Left forelimb (tissue), 1 donor: ENCODE results near the gene SLC2A14.
"Not testable (repeated sequence)": the region's sequence is repeated elsewhere in the genome, so short reads cannot be mapped to it uniquely, and the experiment has no call there.

Experiments used
- DNase-seq: peaks from one replicate; pipeline ENCODE4 v3.0.0-alpha.2; 2018; ENCODE audit warnings: low spot score

Gene SLC2A14

GRCh38 chr12:7833831-7834230 is 38.9 kb downstream of the SLC2A14 start:
- no peak for DNase-seq

DNA sequence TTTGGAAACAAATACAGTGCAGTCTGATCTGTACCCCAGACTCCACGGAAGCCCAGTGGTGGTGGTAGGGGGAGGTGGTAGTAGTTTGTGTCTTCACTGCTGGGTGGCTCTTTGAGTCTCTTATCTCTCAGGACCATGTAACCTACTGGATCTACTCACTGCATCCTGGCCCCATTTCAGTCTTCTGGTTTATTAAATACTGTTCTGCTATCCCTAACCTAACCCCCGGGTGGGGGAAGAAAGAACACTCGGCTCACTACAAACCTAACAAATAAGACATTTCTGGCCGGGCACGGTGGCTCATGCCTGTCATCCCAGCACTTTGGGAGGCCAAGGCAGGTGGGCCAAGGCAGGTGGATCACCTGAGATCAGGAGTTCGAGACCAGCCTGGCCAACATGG is 39.5 kb downstream of the SLC2A14 start:
- not testable (repeated sequence) for DNase-seq

DNA sequence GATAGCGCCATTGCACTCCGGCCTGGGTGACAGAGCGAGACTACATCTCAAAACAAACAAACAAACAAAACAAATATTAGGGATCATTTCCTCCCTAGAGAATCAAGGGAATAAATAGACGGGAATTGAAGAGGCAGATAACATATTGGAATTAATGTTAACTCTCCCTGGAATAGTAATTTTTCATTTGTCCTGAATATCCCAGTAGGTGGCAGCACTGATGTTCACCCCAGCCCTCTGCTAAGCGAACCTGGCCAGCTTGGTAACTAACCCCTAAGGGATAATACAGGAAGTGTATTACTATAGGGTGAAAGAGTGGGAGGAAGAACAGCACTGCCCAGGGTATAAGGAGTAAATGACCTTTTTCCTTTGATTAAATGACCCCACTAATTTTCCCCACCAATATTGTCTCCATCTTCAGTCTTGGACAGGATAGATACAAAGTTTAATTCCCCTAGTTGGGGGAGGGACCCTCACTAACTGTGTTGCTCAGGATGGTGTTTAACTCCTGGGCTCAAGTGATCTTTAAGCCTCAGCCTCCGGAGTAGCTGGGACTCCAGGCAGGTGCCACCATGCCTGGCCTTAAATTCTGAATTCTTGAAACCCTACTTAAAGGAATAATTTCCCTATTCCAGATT is 40.5 kb downstream of the SLC2A14 start:
- DNase-seq: no peak

DNA sequence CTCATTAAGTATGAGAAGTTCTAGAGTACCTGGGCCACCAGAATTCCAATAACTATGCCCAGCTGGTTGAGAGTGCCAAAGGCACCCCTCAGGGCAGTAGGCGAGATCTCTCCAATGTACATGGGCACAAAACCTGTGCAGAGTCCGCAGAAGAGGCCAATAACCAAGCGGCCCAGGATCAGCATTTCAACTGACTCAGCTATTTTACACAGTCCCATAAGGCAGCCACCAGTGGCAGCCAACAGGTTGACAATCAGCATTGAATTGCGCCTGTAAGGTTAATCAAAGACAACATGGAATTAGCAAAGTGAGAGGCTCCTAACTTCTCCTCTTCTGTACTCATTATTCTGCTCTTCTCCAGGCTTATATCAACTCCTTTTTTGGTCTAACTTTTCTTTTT is 43.0 kb downstream of the SLC2A14 start:
- not testable (repeated sequence) for DNase-seq

GRCh38 chr12:7825754-7826153 is 47.0 kb downstream of the SLC2A14 start:
- DNase-seq: not testable (repeated sequence)

GRCh38 chr12:7806863-7807487 is 65.7 kb downstream of the SLC2A14 start:
- DNase-seq: peak; percentile 71

GRCh38 chr12:7806319-7806718 is 66.4 kb downstream of the SLC2A14 start:
- not testable (repeated sequence) for DNase-seq

DNA sequence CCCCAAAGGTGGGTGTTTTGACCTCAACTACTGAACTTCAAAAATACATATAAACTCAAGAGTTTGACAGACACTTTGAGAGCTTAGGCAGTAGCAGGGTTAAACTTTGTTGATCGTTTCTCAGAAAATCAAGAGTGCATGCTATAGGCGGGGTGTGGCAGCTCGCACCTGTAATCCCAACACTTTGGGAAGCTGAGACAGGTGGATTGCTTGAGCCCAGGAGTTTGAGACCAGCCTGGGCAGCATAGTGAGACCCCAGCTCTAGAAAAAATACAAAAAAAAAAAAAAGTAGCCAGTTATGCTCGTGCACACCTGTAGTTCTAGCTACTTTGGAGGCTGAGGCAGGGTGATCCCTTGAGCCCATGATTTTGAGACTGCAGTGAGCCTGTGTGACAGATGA is 71.3 kb downstream of the SLC2A14 start:
- no peak for DNase-seq

DNA sequence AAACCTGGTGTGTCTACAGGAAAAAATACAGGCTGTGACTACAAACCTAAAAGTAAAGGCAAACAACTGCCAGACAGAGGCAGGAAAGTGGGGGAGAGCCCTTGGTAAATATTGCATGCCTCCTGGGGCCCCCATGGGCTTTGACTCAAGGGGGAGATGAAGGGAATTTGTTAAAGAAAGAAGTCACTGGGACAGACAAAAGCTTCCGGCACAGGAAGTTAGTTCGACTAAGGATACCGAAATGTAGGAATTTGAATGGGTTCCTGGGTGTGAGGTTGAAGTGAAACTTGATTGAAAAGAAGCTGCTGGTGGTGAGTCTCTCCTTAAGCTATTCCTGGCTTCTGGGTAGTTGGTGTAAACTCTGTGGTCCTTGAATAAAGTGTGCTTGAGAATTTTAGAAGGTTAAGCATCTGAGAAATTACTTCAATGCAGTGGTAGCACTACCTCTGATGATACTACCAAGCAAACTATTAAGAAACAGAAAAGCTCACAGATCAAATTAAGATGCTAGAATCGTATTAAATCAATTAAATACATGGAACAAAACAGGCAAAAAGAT is 73.9 kb downstream of the SLC2A14 start:
- DNase-seq: not testable (repeated sequence)

- DNase-seq: no peak
Observed at GRCh38 chr12:7797698-7798398, 74.9 kb downstream of the SLC2A14 start.

- not testable (repeated sequence) for DNase-seq
Observed at GRCh38 chr12:7797269-7797668, 75.4 kb downstream of the SLC2A14 start.

- no peak for DNase-seq
Observed at GRCh38 chr12:7793211-7793610, 79.5 kb downstream of the SLC2A14 start.

- not testable (repeated sequence) for DNase-seq
Observed at GRCh38 chr12:7788884-7789528, 83.7 kb downstream of the SLC2A14 start, which contains the start of gene NANOG. TSS of gene NANOG (plus strand) at chr12:7789402. CDS start at chr12:7789615, 213 bp downstream.

DNA sequence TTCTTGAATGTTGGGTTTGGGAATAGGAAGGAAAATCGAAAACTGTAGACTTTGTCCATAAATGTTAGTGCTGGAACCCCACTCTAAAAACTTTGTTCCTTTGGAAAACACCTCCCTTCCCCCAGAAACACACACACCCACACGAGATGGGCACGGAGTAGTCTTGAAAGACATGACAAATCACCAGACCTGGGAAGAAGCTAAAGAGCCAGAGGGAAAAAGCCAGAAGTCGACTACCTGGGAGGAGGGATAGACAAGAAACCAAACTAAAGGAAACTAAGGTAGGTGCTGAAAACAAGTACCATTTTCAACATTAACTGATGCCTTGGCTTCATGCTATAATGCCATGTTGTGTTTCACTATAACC is 84.4 kb downstream of the SLC2A14 start:
- DNase-seq: no peak

DNA sequence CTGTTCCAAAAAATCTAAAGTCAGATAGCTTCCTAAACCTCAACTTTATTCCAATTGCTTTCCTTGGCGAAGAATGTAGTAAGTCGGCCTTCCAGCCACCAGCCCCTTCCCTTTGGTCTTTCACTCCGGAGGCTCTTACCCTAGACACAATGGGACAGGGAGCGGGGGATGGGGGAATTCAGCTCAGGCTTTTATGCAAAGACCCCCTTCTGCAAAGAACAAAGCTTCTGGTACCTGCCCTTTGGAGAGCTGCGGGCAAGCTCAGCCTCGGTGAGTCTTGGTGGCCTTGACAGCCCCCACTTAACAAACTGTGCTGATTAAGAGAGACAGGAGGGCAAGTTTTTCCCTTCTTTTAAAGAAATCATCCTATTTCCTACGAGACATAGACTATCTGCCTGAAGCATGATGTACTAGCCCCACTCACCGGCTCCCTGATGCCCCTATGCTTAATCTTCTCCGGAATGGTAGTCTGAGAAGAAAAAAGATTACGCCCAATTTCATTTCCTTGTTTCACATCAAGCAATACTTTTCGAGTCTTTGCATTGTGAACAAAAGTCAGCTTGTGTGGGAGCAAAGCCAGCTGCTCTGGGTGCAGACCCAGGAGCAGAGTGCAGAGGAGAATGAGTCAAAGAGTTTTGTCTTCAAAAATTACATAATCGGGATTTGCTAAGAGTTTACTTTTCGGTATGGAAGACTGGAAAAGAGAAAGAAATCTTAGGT is 85.0 kb downstream of the SLC2A14 start:
- no peak for DNase-seq

GRCh38 chr12:7784701-7785100 is 88.0 kb downstream of the SLC2A14 start:
- DNase-seq: no peak

DNA sequence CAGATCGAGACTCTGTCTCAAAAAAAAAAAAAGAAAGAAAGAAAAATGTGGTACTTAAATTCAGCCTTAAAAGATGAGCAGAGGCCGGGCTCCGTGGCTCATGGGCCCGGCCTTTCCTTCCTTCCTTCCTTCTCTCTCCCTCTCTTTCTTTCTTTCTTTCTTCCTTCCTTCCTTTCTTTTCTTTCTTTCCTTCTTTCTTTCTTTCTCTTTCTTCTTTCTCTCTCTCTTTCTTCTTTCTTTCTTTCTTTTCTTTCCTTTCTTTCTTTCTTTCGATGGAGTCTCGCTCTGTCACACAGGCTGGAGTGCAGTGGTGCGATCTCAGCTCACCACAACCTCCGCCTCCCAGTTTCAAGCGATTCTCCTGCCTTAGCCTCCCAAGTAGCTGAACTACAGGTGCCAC is 89.3 kb downstream of the SLC2A14 start:
- DNase-seq: not testable (repeated sequence)

GRCh38 chr12:7782055-7782454 is 90.7 kb downstream of the SLC2A14 start:
- no peak for DNase-seq

- DNase-seq: no peak
Observed at GRCh38 chr12:7781274-7781673, 91.4 kb downstream of the SLC2A14 start.

DNA sequence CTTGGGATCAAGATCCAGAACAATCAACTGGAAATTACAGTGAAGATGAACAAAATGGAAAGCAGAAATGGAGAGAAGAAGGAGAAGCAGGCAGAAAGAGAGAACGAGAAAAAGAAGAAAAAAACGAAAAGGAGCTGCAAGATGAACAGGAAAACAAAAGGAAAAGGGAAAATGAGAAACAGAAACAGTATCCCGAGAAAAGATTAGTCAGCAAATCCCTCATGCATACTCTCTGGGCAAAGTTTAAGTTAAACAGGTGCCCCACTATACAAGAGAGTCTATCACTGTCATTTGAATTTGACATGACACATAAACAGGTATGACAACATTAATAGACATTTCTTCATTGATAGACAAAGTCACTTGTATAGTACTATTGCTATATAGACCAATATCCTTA is 102.7 kb downstream of the SLC2A14 start:
- DNase-seq: no peak
